DOHH2 (cell line): ENCODE measurements around the gene CEP152.
A peak's percentile ranks its signal among the peaks of the same experiment; 100 is the strongest.

Source experiments
- H3F3A ChIP-seq: fragments of 200-600 bp; sonication (generic), shearing (Covaris generic); 2 replicates; pipeline ENCODE4 v1.6.0; 2016; ENCODE audit warnings: antibody characterized with exemption, mild to moderate bottlenecking; ENCODE audit not compliant: control insufficient read depth, insufficient read depth
- H3K27ac ChIP-seq: fragments of 200-600 bp; sonication (generic); 2 replicates; pipeline ENCODE4 v1.5.1; 2014; ENCODE audit warnings: low read depth, mild to moderate bottlenecking, low read length, moderate library complexity
- H3K27me3 ChIP-seq: fragments of 200-600 bp; sonication (generic); 2 replicates; pipeline ENCODE4 v1.6.1; 2014; ENCODE audit warnings: mild to moderate bottlenecking, low read length, mixed read lengths; ENCODE audit not compliant: control insufficient read depth
- H3K36me3 ChIP-seq: fragments of 200-600 bp; sonication (generic); 2 replicates; pipeline ENCODE4 v1.6.1; 2014; ENCODE audit warnings: mild to moderate bottlenecking, low read length, moderate library complexity, mixed read lengths; ENCODE audit not compliant: control insufficient read depth
- H3K4me1 ChIP-seq: fragments of 200-600 bp; sonication (generic); 2 replicates; pipeline ENCODE4 v1.6.1; 2014; ENCODE audit warnings: mild to moderate bottlenecking, low read length, mixed read lengths; ENCODE audit not compliant: control insufficient read depth
- H3K4me2 ChIP-seq: fragments of 200-600 bp; sonication (generic); 2 replicates; pipeline ENCODE4 v1.6.0; 2014; ENCODE audit warnings: mild to moderate bottlenecking, low read length, moderate library complexity
- H3K4me3 ChIP-seq: fragments of 200-600 bp; sonication (generic); 2 replicates; pipeline ENCODE4 v1.5.1; 2014; ENCODE audit warnings: mild to moderate bottlenecking, low read length, mixed read lengths
- H3K79me2 ChIP-seq: fragments of 200-600 bp; sonication (generic); 2 replicates; pipeline ENCODE4 v1.6.1; 2014; ENCODE audit warnings: mild to moderate bottlenecking, low read length, mixed read lengths; ENCODE audit not compliant: control insufficient read depth
- H3K9me2 ChIP-seq: fragments of 200-600 bp; sonication (generic); replicated peaks from 2 replicates; pipeline ENCODE4 v1.6.1; 2014; ENCODE audit warnings: mild to moderate bottlenecking, low read length, mixed read lengths; ENCODE audit not compliant: control insufficient read depth
- H3K9me3 ChIP-seq: fragments of 200-600 bp; sonication (generic); 2 replicates; pipeline ENCODE4 v1.6.1; 2014; ENCODE audit warnings: antibody characterized with exemption, low read length, mixed read lengths; ENCODE audit not compliant: control insufficient read depth, insufficient read depth
- H4K20me1 ChIP-seq: fragments of 200-600 bp; sonication (generic); 2 replicates; pipeline ENCODE4 v1.6.0; 2014; ENCODE audit warnings: low read depth, mild to moderate bottlenecking, antibody characterized with exemption, low read length, moderate library complexity; ENCODE audit not compliant: control insufficient read depth, insufficient read depth
- EZH2phosphoT487 ChIP-seq: fragments of 200-600 bp; sonication (generic); IDR thresholded peaks from 2 replicates; pipeline ENCODE4 v1.6.1; 2017; ENCODE audit warnings: borderline replicate concordance, mild to moderate bottlenecking, antibody characterized with exemption, low read length, moderate library complexity, mixed read lengths
- TF ChIP-seq, protein P1 (sequence below): fragments of 200-600 bp; sonication (generic); IDR thresholded peaks from one replicate; pipeline ENCODE4 v1.5.1; 2014; ENCODE audit warnings: antibody characterized with exemption, mild to moderate bottlenecking, low read depth, low read length; ENCODE audit not compliant: poor library complexity, severe bottlenecking

The CEP152 gene

DNA sequence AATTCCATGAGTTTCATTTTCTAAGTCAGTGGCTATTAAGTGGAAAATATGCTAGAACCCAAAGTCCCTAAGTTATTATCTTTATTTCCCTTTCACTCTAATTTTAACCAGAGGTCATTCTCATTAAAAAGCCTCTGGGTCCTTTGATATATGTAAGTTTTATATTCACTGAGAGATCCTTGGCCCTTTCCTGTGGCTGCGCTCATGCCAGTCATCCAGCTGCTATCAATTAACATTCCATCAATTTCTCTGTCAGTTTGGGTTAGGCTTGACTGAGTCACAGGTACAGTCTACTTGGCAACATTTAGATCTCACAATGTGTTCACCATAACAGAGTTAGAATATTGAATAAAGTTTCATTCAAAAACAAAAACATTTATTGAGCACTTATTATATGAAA, 107.3 kb downstream of the CEP152 start:
- Histone ChIP-seq H3K36me3 (no peaks in the 10 kb centered on the region), H3K4me2 (no peak overlapping the region), H3K79me2 (no peaks in the 10 kb centered on the region), H3K4me3 (no peak overlapping the region), H3K27me3 (no peaks in the 10 kb centered on the region), H3K27ac (no peak overlapping the region), H4K20me1 (no peaks in the 10 kb centered on the region), H3K9me3 (no peaks in the 10 kb centered on the region), H3K4me1 (no peaks in the 10 kb centered on the region), H3K9me2 (no peaks in the 10 kb centered on the region), H3F3A (no peaks in the 10 kb centered on the region)
- TF ChIP-seq EZH2phosphoT487, result no peak
- TF ChIP-seq, protein P1, sequence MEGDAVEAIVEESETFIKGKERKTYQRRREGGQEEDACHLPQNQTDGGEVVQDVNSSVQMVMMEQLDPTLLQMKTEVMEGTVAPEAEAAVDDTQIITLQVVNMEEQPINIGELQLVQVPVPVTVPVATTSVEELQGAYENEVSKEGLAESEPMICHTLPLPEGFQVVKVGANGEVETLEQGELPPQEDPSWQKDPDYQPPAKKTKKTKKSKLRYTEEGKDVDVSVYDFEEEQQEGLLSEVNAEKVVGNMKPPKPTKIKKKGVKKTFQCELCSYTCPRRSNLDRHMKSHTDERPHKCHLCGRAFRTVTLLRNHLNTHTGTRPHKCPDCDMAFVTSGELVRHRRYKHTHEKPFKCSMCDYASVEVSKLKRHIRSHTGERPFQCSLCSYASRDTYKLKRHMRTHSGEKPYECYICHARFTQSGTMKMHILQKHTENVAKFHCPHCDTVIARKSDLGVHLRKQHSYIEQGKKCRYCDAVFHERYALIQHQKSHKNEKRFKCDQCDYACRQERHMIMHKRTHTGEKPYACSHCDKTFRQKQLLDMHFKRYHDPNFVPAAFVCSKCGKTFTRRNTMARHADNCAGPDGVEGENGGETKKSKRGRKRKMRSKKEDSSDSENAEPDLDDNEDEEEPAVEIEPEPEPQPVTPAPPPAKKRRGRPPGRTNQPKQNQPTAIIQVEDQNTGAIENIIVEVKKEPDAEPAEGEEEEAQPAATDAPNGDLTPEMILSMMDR, result no peak

DNA sequence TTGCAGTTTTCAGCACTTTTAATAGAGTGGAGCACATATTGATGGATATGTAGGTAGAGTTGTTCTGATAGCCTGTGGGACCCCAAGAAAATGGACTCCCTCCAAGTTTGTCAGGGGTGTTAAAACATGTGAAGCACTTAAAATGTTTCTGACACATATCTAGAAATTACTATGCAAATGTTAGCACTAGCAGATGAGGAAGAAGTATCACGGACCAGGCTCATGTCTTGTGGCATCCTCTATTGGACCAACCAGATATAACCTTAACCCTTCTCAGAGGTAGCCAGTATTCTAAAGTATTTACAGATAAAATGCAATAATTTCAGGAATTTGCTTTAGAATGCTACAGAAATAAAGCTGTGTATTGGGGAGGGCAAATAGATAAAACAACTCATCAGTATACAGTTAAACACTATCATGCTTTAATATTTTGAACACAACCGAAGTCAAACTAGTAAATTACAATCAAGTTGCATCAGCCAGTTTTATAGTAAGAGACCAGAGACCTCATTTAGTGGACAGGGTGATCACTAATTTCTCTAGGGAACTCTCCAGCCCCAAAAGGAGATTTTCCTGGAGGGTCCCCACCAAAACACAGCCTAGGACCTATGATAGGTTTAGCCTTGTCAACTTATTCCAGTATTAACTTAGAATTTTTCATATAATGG, 108.2 kb downstream of the CEP152 start:
- Histone ChIP-seq H3K27ac (no peak overlapping the region), H3K4me1 (no peaks in the 10 kb centered on the region), H3F3A (no peaks in the 10 kb centered on the region), H3K9me3 (no peaks in the 10 kb centered on the region), H3K36me3 (no peaks in the 10 kb centered on the region), H4K20me1 (no peaks in the 10 kb centered on the region), H3K4me2 (no peak overlapping the region), H3K27me3 (no peaks in the 10 kb centered on the region), H3K9me2 (no peaks in the 10 kb centered on the region), H3K4me3 (no peak overlapping the region), H3K79me2 (no peaks in the 10 kb centered on the region)
- TF ChIP-seq EZH2phosphoT487, result no peak
- TF ChIP-seq, protein P1, result no peak

DNA sequence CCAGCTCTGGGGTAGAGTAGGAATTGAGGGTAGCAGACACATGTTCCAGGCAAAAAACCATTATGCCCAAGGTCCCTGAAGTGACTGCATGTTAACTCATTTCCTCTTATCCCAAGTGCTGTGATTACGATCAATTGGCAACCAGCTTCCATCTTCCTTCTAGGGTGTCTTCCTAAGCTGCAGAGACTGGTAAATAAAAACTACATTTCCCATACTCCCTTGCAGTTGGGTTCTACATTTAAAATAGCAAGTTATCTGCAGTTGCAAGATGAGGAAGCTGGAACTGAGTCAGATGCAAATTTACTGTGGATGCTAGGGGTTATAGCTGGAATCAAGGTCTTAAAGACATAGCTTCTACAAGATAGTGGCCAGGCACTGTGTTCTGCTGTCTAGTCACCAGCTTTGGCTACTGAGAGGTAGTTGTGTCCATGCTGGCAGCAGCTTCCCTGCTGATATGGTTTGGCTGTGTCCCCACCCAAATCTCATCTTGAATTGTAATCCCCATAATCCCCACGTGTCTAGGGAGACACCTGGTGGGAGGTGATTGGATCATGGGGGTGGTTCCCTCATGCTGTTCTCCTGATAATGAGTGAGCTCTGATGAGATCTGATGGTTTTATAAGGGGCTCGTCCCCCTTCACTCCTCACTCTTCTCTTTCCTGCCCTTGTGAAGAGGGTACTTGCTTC, 114.1 kb downstream of the CEP152 start:
- Histone ChIP-seq H3K27ac (no peak overlapping the region), H3F3A (no peaks in the 10 kb centered on the region)

More for the DNA sequence above, 114.1 kb downstream of the CEP152 start:
- Histone ChIP-seq H3K4me1 (peaks cover 6% of the 10 kb centered on the region), H3K4me2 (0 out of 2 replicates have a peak overlapping the region, but pooled peaks have one; percentile 24), H4K20me1 (no peaks in the 10 kb centered on the region), H3K9me3 (no peaks in the 10 kb centered on the region), H3K27me3 (no peaks in the 10 kb centered on the region), H3K4me3 (no peak overlapping the region), H3K9me2 (no peaks in the 10 kb centered on the region), H3K79me2 (no peaks in the 10 kb centered on the region), H3K36me3 (no peaks in the 10 kb centered on the region)
- TF ChIP-seq, protein P1, result no peak
- TF ChIP-seq EZH2phosphoT487, result no peak
